ENCODE data around the gene B4GAT1.
"Not testable (repeated sequence)": the region's sequence is repeated elsewhere in the genome, so short reads cannot be mapped to it uniquely, and the experiment has no call there.

Gene B4GAT1

GRCh38 chr11:66362481-66363147 lies 15.2 kb upstream of the B4GAT1 start:
- no peak for DNase-seq

- DNase-seq: no peak
Measured at GRCh38 chr11:66361502-66361941, 14.1 kb upstream of the B4GAT1 start.

GRCh38 chr11:66360406-66361073 lies 13.1 kb upstream of the B4GAT1 start:
- no peak for DNase-seq

- no peak for DNase-seq
Measured at GRCh38 chr11:66359662-66360087, 12.2 kb upstream of the B4GAT1 start.

- DNase-seq: not testable (repeated sequence)
Measured at GRCh38 chr11:66350560-66351235, 3.3 kb upstream of the B4GAT1 start.

- no peak for DNase-seq
Measured at GRCh38 chr11:66349084-66349386, 1.6 kb upstream of the B4GAT1 start.

- peak; percentile 87 for DNase-seq
Measured at GRCh38 chr11:66346476-66347424, 679 bp downstream of the B4GAT1 start.

- no peak for DNase-seq
Measured at GRCh38 chr11:66345316-66345649, 2.1 kb downstream of the B4GAT1 start.

GRCh38 chr11:66344550-66345315 lies 2.7 kb downstream of the B4GAT1 start, which contains the start of gene BRMS1:
TSS of gene BRMS1 (minus strand) at chr11:66345104. CDS start at chr11:66342234, 2,870 bp downstream.
- DNase-seq: peak; percentile 95

- DNase-seq: no peak
Measured at GRCh38 chr11:66343176-66343575, 4.3 kb downstream of the B4GAT1 start.

- no peak for DNase-seq
Measured at GRCh38 chr11:66341502-66342126, 5.8 kb downstream of the B4GAT1 start.

GRCh38 chr11:66340596-66341501 lies 6.6 kb downstream of the B4GAT1 start:
- no peak for DNase-seq

GRCh38 chr11:66339686-66340483 lies 7.5 kb downstream of the B4GAT1 start:
- DNase-seq: no peak

- DNase-seq: no peak
Measured at GRCh38 chr11:66339162-66339675, 8.2 kb downstream of the B4GAT1 start.

GRCh38 chr11:66338276-66339161 lies 8.9 kb downstream of the B4GAT1 start:
- no peak for DNase-seq

GRCh38 chr11:66337103-66337899 lies 10.1 kb downstream of the B4GAT1 start:
- peak; percentile 42 for DNase-seq
